Dermis microvascular lymphatic vessel endothelial cell (primary cell): ENCODE measurements around the gene RSBN1. TPM values are rescaled to one million over a fixed set of nuclear protein-coding genes. Genes with fewer than 3 reads are reported as not detected.
"Not testable (repeated sequence)": the region's sequence is repeated elsewhere in the genome, so short reads cannot be mapped to it uniquely, and the experiment has no call there.

ENCODE experiments used
- DNase-seq, 2 donors: peaks; one replicate each; pipeline versions ENCODE4 v3.0.0 to v3.0.0-alpha.2; 2010; ENCODE audit warnings: low read depth in 2 of 2
- total RNA-seq: library from RNA; depleted of rRNA; stranded (reverse); fragments of >200 nt; gene quantifications from 2 replicates; pipeline ENCODE4 v1.2.1, GENCODE V29; 2014

The RSBN1 gene
- total RNA-seq, 1 donor from 2014 or later = 9.8 TPM

DNA sequence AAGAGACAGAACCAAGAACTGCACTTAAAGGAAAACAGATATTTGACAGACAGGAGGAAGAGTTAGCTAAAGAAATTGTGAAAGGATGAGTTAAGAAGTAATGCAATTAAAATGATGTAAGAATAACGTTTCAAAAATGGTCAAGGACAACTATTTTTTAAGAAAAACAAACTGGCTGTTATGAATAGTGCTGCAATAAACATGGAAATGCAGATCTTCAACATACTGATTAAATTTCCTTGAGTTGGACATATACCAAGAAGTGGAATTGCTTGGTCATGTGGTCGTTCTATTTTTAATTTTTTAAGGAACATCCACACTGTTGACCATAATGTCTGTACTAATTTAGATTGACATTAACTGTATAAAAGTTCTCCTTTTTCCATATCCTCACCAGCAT is 29.9 kb downstream of the RSBN1 start:
- no peak for DNase-seq

DNA sequence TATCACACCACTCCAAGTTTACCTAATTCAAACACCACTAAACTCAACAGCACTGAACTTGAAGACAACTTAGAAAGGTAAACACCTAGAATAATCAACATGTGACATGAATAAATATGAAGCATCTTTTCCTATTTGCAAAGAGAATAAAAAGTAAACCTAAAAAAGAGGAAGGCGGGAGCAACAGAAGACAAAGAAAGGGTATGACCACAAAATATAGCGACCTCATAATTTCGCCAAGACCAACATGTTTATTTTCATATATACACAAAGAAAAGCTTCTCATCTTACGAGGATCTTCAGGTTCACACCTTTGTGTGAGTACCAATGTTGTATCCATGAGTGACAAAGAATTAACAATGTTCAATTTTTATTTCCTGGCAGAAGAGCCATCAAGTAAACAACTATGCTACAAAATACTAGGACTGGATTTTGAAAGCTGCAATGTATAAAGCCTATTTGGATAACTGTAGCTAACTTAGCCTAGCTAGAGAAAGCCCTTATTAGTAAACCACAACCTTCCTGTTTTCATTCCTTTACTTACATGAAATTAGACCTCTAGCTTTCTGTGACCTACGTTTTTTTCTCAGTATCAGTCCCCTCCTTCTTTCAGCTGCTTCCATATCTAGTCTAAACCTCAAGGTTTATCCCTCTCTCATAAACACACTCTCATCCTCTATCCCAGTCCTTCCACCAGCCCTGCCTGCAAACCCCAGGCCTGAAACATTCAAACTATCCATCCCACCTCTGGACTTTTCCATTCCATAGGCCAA is 31.7 kb downstream of the RSBN1 start:
- no peak for DNase-seq

DNA sequence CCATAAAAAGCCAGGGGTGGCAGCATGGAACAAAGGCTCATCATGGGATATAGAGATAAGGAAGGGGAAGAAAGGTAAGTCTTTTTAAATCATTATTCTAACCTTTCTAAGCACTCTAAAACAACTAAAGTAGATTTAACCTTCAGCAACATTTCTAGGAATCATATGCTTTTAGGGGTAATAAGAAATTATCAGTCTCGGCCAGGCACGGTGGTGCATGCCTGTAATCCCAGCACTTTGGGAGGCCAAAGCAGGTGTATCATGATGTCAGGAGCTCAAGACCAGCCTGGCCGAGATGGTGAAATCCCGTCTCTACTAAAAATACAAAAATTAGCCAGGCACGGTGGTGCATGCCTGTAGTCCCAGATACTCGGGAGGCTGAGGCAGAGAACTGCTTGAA is 32.7 kb downstream of the RSBN1 start:
- no peak for DNase-seq

DNA sequence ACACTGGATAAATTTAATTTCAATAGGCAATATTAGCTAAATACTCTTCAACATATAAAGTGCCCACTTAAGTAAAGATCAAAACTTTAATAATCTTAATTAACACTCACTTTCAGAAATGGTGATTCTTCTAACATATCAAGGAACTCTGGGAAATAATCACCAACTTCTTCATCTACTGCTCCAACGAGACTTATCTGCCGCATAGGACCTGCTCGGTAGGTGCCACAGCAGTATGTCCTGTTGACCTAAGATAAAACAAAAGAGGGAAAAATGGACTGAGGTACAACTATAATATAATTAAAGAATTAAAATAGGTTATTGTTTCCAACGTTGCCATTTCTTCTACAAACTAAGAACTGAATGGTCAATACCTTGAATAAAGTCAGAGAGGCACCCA is 34.7 kb downstream of the RSBN1 start:
- no peak for DNase-seq

DNA sequence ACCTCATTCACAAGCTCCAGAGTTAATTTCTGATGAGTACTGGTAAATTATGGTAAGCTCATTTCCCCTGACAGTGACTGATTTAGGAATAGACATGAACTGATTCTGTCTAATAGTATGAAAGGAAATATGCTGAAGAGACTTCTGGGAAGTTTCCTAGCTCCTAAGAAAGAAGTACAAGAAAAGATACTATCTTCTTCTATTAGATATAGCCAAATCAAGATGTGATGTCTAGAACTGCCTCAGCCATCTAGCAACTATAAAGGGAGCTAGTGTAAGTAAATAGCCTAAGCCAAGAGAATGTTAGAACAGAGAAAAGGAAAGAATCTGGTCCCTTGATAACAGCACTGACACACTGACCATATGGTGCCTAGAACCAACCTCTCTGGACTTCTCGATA is 42.2 kb downstream of the RSBN1 start:
- no peak for DNase-seq

DNA sequence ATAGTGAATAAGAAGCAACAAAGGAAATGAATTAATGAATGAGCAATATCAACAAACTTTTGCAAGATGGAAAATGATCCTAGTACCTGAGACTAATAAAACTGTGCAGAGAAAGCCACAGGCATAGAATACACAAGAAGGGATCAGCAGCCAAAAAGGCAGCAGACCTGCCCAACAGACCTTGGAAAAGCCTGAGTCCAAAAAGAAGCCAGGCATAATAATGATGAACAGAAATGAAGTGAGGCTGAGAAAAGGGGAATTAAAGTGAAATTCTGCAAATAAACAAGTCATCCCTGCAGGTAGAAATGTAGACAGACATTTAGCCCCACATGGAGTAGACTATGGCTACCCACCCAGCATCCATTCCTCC is 42.7 kb downstream of the RSBN1 start:
- no peak for DNase-seq

DNA sequence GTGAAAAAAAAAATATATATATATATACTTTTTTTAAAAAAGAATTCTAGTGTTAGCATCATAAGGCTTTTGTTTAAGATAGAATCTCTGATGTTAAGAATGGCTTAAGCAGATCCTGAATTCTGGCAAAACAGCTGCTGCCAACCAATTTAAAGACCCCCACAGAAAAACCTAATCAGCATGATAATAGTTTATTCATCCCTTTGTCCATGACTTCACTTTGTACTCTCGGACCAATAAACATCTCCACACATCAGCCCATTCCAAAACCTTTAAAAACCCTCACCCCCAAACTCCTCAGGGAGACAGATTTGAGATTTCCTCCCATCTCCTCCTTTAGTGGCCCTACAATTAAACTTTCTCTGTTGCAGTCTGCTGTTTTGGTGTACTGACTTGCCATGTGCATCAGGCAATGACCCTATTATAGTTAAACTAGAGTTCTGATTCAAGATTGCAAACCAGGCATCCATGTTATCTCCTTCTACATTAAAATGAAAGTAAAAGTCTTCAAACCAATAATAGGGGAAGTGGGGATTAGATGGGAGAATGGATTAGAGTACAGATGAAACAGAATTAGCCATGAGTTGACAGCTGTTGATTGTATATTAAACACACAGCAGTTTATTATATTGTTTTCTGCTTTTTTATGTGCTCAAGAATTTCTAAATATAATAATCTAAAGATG is 43.2 kb downstream of the RSBN1 start:
- DNase-seq = no peak

DNA sequence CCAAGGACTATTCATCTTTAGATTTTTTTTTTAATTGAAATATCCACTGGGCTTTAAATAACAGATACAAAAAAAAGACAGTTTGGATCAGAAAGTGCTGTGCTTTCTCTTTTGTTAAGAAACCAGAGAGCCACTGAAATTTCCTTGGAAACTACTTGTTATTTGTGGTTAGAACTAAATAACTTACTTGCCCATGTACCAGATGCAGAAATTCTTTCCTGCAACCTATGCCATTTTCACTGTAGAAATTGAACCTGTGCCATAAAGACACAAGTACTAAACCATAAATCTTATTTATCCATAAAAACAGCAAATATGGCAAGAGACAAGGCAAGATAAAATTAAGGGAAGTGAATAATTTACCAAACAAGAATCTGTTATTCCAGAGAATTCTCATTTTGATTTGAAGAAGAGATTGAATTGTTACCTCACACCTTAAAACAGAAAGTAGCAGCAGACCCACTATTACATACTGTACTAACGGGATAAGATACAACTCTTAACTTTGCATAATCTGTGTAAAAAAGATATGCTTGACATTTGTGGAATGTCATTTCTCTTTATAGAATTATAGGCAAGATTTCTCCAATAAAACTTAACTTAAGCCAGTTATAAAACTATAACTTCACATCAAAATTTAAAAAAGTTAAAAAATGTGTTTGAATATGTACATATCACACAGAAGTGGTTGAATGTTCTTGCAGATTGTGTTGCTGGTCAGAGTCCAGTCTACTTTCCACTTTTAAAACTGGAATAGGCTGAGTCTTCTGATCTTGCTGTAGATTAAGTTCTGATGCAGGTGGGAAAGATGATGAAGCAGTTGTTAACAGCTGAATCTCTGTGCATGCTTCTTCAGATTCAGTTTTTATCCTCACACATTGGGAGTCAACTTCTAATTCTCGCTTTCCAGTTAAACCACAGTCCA is 46.7 kb downstream of the RSBN1 start:
- no peak for DNase-seq

DNA sequence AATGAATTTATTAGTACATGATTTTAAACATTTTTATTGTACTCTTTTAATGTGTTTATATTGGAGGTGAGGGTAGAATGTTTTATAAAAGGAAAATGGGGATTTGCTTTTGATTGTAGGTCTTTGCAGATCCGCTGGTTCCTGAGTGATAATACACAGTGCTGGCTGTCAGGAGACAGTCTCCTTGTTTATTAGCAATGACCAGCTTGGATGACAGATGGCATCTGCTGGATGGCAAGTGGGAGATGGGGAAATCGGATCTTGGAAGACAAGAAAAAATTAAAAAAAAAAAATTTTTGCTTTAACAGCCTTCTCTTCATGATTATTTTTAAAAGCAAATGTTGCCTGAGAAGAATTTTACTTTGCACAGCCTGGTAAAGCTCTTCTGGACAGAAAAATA is 48.6 kb downstream of the RSBN1 start:
- DNase-seq = no peak

DNA sequence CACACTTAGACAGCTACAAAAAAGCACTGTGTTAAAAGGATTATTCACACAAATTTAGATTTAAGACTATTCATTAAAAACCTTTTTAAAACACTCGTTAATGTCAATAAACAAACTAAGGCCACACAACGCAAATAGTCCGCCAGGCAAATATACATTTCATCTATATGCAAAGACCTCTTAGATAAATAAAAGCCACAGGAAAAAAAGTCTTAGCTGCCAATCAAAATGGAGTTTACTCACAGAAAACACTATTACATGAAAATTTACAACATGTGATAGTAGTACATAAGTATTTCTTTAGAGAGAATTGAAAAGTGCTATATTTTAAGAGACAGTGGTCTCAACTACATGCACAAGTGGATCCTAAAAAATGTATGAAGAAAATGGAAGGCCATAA is 50.3 kb downstream of the RSBN1 start:
- no peak for DNase-seq

DNA sequence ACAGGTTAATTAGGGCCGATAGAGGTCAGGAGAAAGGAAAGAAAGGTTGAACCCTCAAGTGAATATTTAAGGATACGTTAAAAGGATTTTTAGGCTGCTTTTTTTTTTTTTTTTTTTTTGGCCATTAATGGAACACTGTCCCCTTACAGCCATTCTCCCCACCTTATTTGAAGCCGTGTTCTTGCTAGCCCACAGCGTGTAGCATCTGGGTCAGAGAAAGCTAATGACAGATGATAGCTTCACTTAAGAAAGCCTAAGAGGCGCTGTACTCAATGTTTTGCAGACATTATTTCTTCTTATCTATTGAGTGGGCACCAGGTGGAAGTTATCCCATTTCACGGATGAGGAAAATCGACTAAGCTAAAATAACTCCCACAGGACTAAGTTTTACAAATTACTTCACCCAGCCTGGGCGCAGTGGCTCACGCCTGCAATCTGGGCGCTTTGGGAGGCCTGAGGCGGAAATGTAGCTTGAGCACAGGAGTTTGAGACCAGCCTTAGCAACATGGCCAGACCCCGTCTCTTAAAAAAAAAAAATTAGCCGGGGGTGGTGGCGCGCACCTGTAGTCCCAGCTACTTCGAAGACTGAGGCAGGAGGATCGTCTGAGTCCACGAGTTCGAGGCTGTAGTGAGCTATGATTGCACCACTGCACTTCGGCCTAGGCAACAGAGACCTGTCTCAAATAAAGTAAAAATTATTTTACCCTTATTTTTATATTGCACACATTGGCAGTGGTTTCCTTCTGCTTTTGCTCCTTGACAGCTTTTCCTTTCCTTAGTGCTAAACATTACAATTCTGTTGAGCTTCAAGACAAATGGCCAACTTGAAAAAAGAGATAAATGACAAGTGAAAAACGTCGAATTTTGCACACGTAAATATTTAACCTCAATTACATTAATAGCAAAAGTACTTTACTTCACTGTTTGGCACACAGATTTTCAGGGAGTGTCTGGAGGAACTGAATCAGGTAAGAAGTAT is 51.9 kb downstream of the RSBN1 start:
- peak in 1 of 2 donors; percentile 2 for DNase-seq

DNA sequence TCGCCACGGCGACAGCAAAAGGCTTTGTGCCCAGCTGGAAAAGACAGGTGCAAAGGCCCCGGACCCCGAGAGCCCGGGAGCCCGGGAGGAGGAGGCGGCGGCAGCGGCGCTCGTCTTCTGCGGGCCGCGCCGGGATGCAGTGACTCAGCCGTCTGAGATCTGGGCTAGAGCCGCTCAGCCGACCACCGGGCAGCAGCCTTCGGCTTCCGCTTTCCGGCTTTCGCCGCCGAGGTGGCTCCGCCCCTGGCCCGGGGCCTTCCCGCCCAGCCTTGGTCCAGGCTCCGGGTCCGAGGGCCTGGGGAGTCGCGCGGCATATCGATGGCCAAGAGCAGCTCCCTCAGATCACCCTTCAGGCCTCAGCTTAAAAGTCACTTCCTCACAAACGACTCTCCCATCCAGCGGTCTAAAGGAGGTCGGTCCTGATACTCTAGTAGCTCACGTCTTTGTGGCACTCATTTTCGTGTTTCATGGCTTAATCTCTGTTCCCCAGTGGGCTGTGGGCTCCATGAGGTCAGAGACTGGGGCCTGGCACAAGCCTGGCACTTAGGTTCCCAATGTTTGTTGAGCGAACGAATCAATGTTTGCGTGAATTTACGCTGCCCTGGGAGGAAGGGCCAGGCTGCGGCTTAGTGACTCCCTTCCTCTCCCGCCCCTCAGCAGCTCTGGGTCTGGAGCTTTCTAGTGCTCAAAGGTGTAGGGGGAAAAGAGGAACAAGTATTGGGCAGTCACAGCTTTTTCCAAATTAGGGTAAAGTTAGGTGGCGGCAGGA is 52.8 kb downstream of the RSBN1 start, which contains the start of gene PHTF1:
Gene PHTF1 (minus strand): TSS at position 154 of the 769 bp plus-strand sequence. CDS start 783 bp downstream, outside the sequence.
- DNase-seq = peak; percentile 41 to 86

DNA sequence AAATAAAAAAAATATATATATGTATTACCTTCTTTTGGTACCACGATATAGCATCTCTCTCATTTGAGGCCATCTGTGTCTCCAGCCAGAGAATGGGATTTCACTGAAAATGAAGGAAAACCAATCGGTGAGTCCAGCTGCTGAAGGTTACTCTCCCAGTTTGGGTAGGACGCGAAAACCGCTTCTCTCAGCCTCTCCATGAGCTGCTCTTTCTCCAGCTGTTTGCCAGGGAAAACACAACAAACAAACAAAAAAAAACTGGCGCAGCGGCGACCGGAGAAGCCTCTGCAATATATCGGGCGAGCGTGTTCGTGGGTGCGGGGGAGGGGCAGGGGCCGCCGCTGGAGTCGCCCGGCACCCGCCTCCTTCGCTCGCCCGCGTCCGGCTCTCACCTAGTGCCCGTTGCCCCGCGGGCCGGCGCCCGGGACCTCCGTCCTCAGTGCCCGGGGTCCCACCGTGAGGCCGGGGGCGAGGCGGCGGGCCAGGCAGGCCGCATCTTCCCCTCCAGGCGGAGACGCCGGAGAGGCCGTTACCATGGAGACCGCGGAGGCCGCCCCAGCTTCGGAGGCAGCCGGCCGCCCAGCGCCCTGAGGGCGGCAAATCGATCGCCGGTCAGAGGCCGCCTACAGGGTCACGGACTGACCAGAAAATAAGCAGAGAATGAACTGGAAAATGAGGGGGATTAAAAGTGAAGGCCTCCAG is 53.5 kb downstream of the RSBN1 start:
- peak in 1 of 2 donors; percentile 46 for DNase-seq

DNA sequence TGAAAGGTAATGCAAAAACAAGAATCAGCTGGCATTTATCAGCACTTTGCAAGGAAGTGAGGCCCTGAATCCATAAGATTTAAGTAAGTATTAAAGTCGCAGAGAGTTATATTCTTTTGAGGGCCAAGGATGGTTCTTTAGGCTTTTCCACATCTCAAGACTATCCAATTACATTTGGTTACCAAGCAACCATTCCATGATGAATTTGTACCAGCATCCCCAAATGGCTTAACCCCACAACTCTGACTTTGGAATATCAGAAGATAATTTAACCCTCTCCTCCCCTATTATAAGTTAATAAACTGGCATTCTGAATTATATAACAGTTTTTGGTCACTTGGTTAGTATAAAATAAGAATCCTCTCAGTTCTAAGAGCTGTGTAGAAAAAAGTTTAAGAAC is 55.8 kb downstream of the RSBN1 start:
- no peak for DNase-seq

DNA sequence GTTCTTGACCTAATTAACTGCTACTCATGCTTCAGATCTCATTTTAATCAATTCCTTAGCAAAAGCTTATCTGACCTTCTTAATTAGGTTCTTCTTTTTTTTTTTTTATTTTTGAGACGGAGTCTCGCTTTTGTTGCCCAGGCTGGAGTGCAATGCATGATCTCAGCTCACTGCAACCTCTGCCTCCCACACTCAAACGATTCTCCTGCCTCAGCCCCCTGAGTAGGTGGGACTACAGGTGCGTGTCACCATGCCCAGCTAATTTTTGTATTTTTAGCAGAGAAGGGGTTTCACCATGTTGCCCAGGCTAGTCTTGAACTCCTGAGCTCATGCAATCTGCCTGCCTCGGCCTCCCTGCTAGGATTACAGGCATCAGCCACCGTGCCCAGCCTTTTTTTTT is 58.9 kb downstream of the RSBN1 start:
- not testable (repeated sequence) for DNase-seq

DNA sequence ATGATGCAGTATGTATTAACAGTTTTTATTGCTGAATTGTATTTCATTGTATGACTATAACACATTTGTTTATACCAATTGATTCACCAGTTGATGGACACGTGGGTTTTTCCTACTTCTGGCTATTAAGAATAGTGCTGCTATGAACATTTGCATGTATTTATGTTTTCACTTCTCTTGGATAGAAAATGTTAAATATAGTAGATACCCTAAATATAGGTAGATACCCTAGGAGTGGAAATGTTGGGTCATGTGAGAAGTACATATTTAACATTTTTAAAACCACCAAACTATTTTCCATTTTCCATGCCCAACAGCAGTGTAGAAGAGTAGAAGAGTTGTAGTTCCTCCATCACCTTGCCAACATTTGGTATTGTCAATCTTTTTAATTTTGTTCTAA is 60.8 kb downstream of the RSBN1 start:
- DNase-seq = no peak

DNA sequence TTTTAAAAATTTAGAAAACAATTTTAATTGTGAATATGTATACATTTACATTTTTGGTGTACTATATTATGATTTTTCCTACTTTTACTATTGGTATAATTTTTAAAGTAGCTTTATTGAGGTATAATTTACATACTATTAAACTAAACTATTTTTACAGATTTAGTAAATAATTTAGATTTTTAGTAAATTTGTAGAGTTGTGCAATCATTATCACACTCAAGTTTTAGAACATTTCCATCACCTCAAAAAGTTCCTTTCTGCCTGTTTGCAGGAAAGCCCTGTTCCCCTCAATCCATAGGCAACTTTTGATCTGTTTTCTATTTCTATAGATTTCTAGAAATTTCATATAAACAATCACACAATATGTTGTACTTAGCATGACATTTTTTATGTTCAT is 61.2 kb downstream of the RSBN1 start:
- no peak for DNase-seq

DNA sequence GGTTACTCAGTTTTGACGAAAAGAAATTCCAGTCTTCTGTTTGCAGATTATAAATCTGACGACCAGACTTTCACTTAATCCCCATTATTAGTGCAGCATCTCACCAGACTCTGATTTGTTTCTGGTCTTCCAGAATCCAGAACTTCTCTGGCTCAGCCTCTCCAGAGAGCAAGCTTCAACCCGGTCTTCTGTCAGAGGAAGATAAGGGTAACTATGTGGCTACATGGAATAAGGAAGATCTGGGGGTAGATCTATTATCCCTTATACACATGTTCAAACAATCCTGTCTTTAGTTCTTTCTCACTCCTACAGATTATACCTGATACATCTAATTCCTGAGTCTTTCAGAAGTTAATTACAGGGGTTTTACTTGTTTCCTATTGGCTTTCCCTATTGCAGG is 62.9 kb downstream of the RSBN1 start:
- no peak for DNase-seq

DNA sequence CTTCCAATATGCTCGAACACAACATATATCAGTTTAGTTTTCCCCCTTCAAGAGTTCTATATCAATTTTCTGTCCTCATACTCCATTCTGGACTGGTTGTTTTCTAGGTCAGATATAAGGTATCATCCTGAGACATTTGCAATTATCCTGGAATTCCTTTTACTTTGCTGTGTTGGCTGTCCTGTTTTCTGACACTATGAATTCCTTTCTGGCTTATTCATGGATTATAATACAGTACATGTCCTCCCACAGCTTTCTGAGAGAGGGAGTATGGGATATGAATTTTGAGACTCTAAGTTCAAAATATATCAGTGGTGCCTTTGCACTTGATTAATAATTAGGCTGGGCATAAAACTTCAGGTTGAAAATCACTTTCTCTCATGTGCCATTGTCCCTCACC is 64.9 kb downstream of the RSBN1 start:
- DNase-seq = no peak
